ENCODE measurements around the gene HDAC6. TPM values are rescaled to one million over a fixed set of nuclear protein-coding genes. Genes with fewer than 3 reads are reported as not detected.

HDAC6 gene
- polyA plus RNA-seq, 1 donor from 2014 or later = 161 TPM

- no peak overlapping the region for H2AFZ ChIP-seq (ENCODE audit: low read depth, low read length)
- no peaks in the 10 kb centered on the region for H3K79me2 ChIP-seq (replicated peaks; ENCODE audit: insufficient read depth, low read length)
- H4K20me1 ChIP-seq (ENCODE audit: insufficient read depth) = no peaks in the 10 kb centered on the region
- no peaks in the 10 kb centered on the region for H3K9me3 ChIP-seq (ENCODE audit: low read length)
- H3K9me2 ChIP-seq (ENCODE audit: insufficient read depth, low read length) = no peaks in the 10 kb centered on the region
- H3K4me3 ChIP-seq (ENCODE audit: low read length) = no peak overlapping the region
- H3K27ac ChIP-seq (ENCODE audit: low read length) = no peak overlapping the region
- TF ChIP-seq REST (IDR thresholded peaks at IDR 0.05; ENCODE audit: borderline replicate concordance) (no peak), POLR2AphosphoS5 (IDR thresholded peaks at IDR 0.05) (no peak), SMC3 (conservative IDR thresholded peaks at IDR 0.05; ENCODE audit: poor library complexity) (no peak), TAF1 (IDR thresholded peaks at IDR 0.05; ENCODE audit: low read depth) (no peak), MXI1 (conservative IDR thresholded peaks at IDR 0.05; ENCODE audit: poor library complexity, severe bottlenecking) (no peak), EP300 (conservative IDR thresholded peaks at IDR 0.05; ENCODE audit: poor library complexity, severe bottlenecking) (no peak), EZH2 (IDR thresholded peaks at IDR 0.05; ENCODE audit: borderline replicate concordance, insufficient read depth, low read length, poor library complexity, severe bottlenecking) (no peak), RAD21 (conservative IDR thresholded peaks at IDR 0.05) (no peak)
- no peaks in the 10 kb centered on the region for H3F3A ChIP-seq (ENCODE audit: insufficient read depth, low read length, poor library complexity, severe bottlenecking)
- no peak overlapping the region for H3K9ac ChIP-seq (ENCODE audit: low read length)
- H3K36me3 ChIP-seq (ENCODE audit: insufficient read depth, low read length) = no peaks in the 10 kb centered on the region
- H3K27me3 ChIP-seq (ENCODE audit: insufficient read depth, low read depth, low read length) = no peaks in the 10 kb centered on the region
- no peak overlapping the region for H3K4me2 ChIP-seq (ENCODE audit: low read length)
Measured at GRCh38 chrX:48814722-48815121, 12.9 kb downstream of the HDAC6 start.

- H3K9me3 ChIP-seq (ENCODE audit: low read length) = no peaks in the 10 kb centered on the region
Measured at GRCh38 chrX:48815266-48815665, 13.4 kb downstream of the HDAC6 start.

GRCh38 chrX:48816014-48816810 is 14.3 kb downstream of the HDAC6 start:
- no peak overlapping the region for H3K4me3 ChIP-seq (ENCODE audit: low read length)
- H3K27ac ChIP-seq (ENCODE audit: low read length) = no peak overlapping the region
- H3K4me2 ChIP-seq (ENCODE audit: low read length) = no peak overlapping the region
- no peaks in the 10 kb centered on the region for H3K9me3 ChIP-seq (ENCODE audit: low read length)
- H3F3A ChIP-seq (ENCODE audit: insufficient read depth, low read length, poor library complexity, severe bottlenecking) = no peaks in the 10 kb centered on the region
- no peak overlapping the region for H2AFZ ChIP-seq (ENCODE audit: low read depth, low read length)
- H3K27me3 ChIP-seq (ENCODE audit: insufficient read depth, low read depth, low read length) = no peaks in the 10 kb centered on the region
- no peaks in the 10 kb centered on the region for H3K79me2 ChIP-seq (replicated peaks; ENCODE audit: insufficient read depth, low read length)
- TF ChIP-seq TAF1 (IDR thresholded peaks at IDR 0.05; ENCODE audit: low read depth) (no peak), SMC3 (conservative IDR thresholded peaks at IDR 0.05; ENCODE audit: poor library complexity) (no peak), EZH2 (IDR thresholded peaks at IDR 0.05; ENCODE audit: borderline replicate concordance, insufficient read depth, low read length, poor library complexity, severe bottlenecking) (no peak), REST (IDR thresholded peaks at IDR 0.05; ENCODE audit: borderline replicate concordance) (no peak), MXI1 (conservative IDR thresholded peaks at IDR 0.05; ENCODE audit: poor library complexity, severe bottlenecking) (no peak)
- H3K9ac ChIP-seq (ENCODE audit: low read length) = no peak overlapping the region
- no peaks in the 10 kb centered on the region for H3K36me3 ChIP-seq (ENCODE audit: insufficient read depth, low read length)
- no peaks in the 10 kb centered on the region for H3K9me2 ChIP-seq (ENCODE audit: insufficient read depth, low read length)
- H4K20me1 ChIP-seq (ENCODE audit: insufficient read depth) = no peaks in the 10 kb centered on the region

More at GRCh38 chrX:48815266-48815665, 13.4 kb downstream of the HDAC6 start:
- Histone ChIP-seq H2AFZ (ENCODE audit: low read depth, low read length) (no peak overlapping the region), H3K36me3 (ENCODE audit: insufficient read depth, low read length) (no peaks in the 10 kb centered on the region), H3K27me3 (ENCODE audit: insufficient read depth, low read depth, low read length) (no peaks in the 10 kb centered on the region), H3K79me2 (replicated peaks; ENCODE audit: insufficient read depth, low read length) (no peaks in the 10 kb centered on the region), H3K4me2 (ENCODE audit: low read length) (no peak overlapping the region), H3K4me3 (ENCODE audit: low read length) (no peak overlapping the region), H3F3A (ENCODE audit: insufficient read depth, low read length, poor library complexity, severe bottlenecking) (no peaks in the 10 kb centered on the region), H4K20me1 (ENCODE audit: insufficient read depth) (no peaks in the 10 kb centered on the region), H3K9ac (ENCODE audit: low read length) (no peak overlapping the region), H3K9me2 (ENCODE audit: insufficient read depth, low read length) (no peaks in the 10 kb centered on the region), H3K27ac (ENCODE audit: low read length) (no peak overlapping the region)
- no peak for TF ChIP-seq TAF1 (IDR thresholded peaks at IDR 0.05; ENCODE audit: low read depth)

Data from neural cell (in vitro differentiated cells).